Mesendoderm (in vitro differentiated cells): ENCODE data around the gene ITGB2.

ENCODE experiments used
- DNase-seq: peaks from one replicate; pipeline ENCODE4 v3.0.0; 2013
- H2AK5ac ChIP-seq: 2 replicates; pipeline ENCODE4 v1.6.1; 2013; ENCODE audit warnings: low read length, inconsistent platforms
- H2BK120ac ChIP-seq: 2 replicates; pipeline ENCODE4 v1.6.1; 2013; ENCODE audit warnings: low read depth, mild to moderate bottlenecking, low read length, moderate library complexity, mixed read lengths
- H2BK15ac ChIP-seq: replicated peaks from 2 replicates; pipeline ENCODE4 v1.6.1; 2013; ENCODE audit warnings: low read depth, mild to moderate bottlenecking, moderate library complexity
- H2BK5ac ChIP-seq: 2 replicates; pipeline ENCODE4 v1.6.1; 2013; ENCODE audit warnings: low read length, inconsistent platforms
- H3K18ac ChIP-seq: 2 replicates; pipeline ENCODE4 v1.6.1; 2013; ENCODE audit warnings: mild to moderate bottlenecking, low read length, mixed read lengths
- H3K23ac ChIP-seq: one replicate; pipeline ENCODE4 v1.6.1; 2013; ENCODE audit warnings: low read length
- H3K27ac ChIP-seq: 2 replicates; pipeline ENCODE4 v1.5.1; 2013; ENCODE audit warnings: low read depth, mild to moderate bottlenecking, inconsistent platforms, low read length, moderate library complexity
- H3K27me3 ChIP-seq: 2 replicates; pipeline ENCODE4 v1.6.1; 2013; ENCODE audit warnings: low read length, control low read depth, mild to moderate bottlenecking, inconsistent platforms; ENCODE audit not compliant: insufficient read depth, poor library complexity
- H3K36me3 ChIP-seq: 2 replicates; pipeline ENCODE4 v1.6.1; 2013; ENCODE audit warnings: low read length, inconsistent platforms; ENCODE audit not compliant: control insufficient read depth, insufficient read depth
- H3K4ac ChIP-seq: one replicate; pipeline ENCODE4 v1.6.1; 2013; ENCODE audit warnings: low read depth, mild to moderate bottlenecking, low read length, moderate library complexity
- H3K4me1 ChIP-seq: 2 replicates; pipeline ENCODE4 v1.6.1; 2013; ENCODE audit warnings: low read depth, low read length, inconsistent platforms; ENCODE audit not compliant: control insufficient read depth
- H3K4me2 ChIP-seq: 2 replicates; pipeline ENCODE4 v1.6.1; 2013; ENCODE audit warnings: low read length
- H3K4me3 ChIP-seq: 2 replicates; pipeline ENCODE4 v1.5.1; 2013; ENCODE audit warnings: mild to moderate bottlenecking, low read length
- H3K56ac ChIP-seq: one replicate; pipeline ENCODE4 v1.6.1; 2013; ENCODE audit warnings: low read length
- H3K79me1 ChIP-seq: 2 replicates; pipeline ENCODE4 v1.6.1; 2013; ENCODE audit warnings: low read length, inconsistent platforms
- H3K79me2 ChIP-seq: 2 replicates; pipeline ENCODE4 v1.6.1; 2013; ENCODE audit warnings: mild to moderate bottlenecking, low read length; ENCODE audit not compliant: control insufficient read depth, insufficient read depth
- H3K9ac ChIP-seq: 2 replicates; pipeline ENCODE4 v1.6.1; 2013; ENCODE audit warnings: low read length, inconsistent platforms
- H4K5ac ChIP-seq: one replicate; pipeline ENCODE4 v1.6.1; 2013; ENCODE audit warnings: low read length
- H4K8ac ChIP-seq: one replicate; pipeline ENCODE4 v1.6.1; 2013; ENCODE audit warnings: low read depth, mild to moderate bottlenecking, control low read depth, low read length, moderate library complexity
- WGBS: extraction: QIAGEN DNeasy Blood & Tissue Kit; methylation state at CpG from one replicate; pipeline ENCODE4 v1.1.7; 2013; ENCODE audit warnings: low lambda C conversion rate, missing lambda C conversion rate; ENCODE audit not compliant: insufficient coverage; ENCODE audit errors: extremely low coverage; 5-methylcytosine and 5-hydroxymethylcytosine counted together

The ITGB2 gene

DNA sequence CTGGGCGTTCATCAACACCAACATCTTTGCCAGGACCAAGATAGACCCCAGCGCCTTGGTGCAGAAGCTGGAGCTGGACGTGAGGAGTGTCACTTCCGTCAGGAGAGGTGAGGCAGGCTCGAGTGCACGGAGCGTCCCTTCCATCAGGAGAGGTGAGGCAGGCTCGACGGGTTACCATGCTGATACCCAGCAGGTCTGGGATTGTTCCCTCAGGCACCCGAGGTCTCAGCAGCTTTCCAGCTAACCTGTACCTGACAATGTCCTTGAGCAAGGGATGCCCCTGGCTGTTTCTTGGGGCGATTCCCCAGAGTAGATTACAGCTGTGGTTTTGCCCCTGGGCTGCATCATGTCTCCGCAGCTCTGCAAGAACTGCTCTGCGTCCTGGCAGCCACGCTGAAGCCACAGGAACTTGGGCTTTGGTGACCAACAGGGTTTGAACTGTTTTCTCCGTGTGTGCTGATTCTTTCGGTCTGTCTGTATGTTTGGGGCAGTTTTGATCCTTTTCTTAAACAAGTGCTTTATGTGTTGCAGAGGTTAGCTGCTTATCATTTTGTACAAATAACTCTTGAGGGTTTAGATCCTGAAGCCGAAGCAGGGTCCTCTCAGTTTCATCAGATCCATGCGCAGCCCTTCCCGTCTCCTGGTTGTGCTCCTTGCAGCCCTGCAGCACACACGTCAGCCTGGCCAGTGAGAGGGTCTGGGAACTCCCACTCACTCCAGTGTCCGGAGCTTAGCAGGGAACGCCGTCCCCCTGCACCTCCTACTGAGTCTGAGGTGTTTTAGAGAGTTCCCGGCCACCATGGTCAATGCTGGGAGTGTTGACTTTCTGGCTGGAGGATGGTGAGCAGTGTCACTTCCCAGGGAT is 23.2 kb upstream of the ITGB2 start:
- H3K9ac ChIP-seq, result no peak overlapping the region
- no peaks in the 10 kb centered on the region for H3K27me3 ChIP-seq
- no peak overlapping the region for H2BK120ac ChIP-seq
- H2BK5ac ChIP-seq, result no peak overlapping the region
- WGBS, result no CpG with 5 or more reads among the region's 24 CpGs
- no peak overlapping the region for H3K27ac ChIP-seq
- H3K4ac ChIP-seq, result no peak overlapping the region
- H3K18ac ChIP-seq, result no peak overlapping the region
- H3K36me3 ChIP-seq, result peaks cover 11% of the 10 kb centered on the region
- no peak overlapping the region for H4K8ac ChIP-seq
- DNase-seq, result no peak
- H3K79me2 ChIP-seq, result peaks cover 53% of the 10 kb centered on the region
- H3K56ac ChIP-seq, result no peak overlapping the region
- H2BK15ac ChIP-seq, result no peak overlapping the region
- no peak overlapping the region for H4K5ac ChIP-seq
- H3K4me2 ChIP-seq, result no peak overlapping the region
- H3K4me3 ChIP-seq, result no peak overlapping the region
- no peak overlapping the region for H2AK5ac ChIP-seq
- H3K23ac ChIP-seq, result no peak overlapping the region
- peaks cover 31% of the 10 kb centered on the region for H3K79me1 ChIP-seq
- H3K4me1 ChIP-seq, result peaks cover 3% of the 10 kb centered on the region

DNA sequence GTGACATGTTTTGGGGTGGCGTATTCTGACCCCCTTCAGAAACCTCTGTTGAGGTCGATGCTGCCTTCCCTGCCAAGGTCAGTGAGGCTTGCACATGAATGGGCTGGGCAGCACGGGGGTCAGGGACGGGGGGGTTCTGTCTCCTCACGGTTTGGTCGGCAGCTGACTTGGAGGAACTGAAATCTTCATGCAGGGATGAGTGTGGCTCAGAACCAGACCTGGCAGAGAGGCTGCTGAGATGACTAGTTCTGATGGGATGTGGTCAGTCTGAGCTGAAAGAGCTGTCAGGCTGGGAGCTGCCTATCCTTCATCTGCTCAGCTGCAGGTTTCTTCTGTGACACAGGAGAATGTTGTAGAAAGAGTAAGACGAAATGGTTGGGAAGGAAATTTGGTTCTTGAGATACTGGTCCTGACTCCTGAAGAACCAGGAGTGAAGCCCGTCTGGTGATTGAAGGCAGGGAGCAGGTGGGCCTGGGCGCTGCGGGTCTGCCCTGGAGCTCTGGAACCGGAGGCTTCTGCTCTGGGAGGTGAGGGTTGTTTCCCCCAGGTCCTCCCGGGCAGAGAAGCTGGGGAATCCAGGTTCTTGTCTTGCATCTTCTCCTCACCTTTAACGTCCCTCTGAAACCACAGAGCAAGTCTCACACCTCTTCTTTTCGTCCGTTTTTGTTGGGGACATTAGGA is 22.4 kb upstream of the ITGB2 start:
- DNase-seq, result no peak
- H3K27ac ChIP-seq, result no peak overlapping the region
- H3K79me1 ChIP-seq, result peaks cover 31% of the 10 kb centered on the region
- H3K4me3 ChIP-seq, result no peak overlapping the region
- no peak overlapping the region for H2BK120ac ChIP-seq
- no peaks in the 10 kb centered on the region for H3K27me3 ChIP-seq
- H3K4me2 ChIP-seq, result no peak overlapping the region
- H3K79me2 ChIP-seq, result peaks cover 53% of the 10 kb centered on the region
- H2AK5ac ChIP-seq, result no peak overlapping the region
- H4K8ac ChIP-seq, result no peak overlapping the region
- no peak overlapping the region for H3K56ac ChIP-seq
- no peak overlapping the region for H2BK15ac ChIP-seq
- H2BK5ac ChIP-seq, result no peak overlapping the region
- no CpG with 5 or more reads among the region's 15 CpGs for whole genome bisulfite sequencing
- no peak overlapping the region for H3K23ac ChIP-seq
- H3K18ac ChIP-seq, result no peak overlapping the region
- H3K4ac ChIP-seq, result no peak overlapping the region
- H3K9ac ChIP-seq, result no peak overlapping the region
- no peak overlapping the region for H4K5ac ChIP-seq
- H3K36me3 ChIP-seq, result peaks cover 11% of the 10 kb centered on the region
- peaks cover 4% of the 10 kb centered on the region for H3K4me1 ChIP-seq

DNA sequence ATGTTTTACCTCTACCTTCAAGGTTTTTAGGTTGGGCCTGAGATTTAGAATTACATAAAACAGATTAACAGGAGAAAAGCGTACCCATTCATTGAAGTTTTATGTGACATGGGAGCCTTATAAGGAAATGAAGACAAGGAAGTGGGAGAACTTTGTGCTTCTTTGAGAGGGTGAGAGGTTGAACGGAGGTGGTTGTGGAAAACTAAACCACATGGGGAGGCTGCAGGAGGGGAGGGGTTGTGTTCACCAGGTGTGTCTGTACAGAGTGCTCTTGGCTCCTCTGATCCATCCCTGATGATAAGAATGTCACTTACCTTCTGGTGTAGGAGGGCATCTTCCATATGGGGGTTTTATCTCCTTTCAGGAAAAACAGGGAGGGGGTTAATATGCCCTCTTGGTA is 21.9 kb upstream of the ITGB2 start:
- no peak overlapping the region for H4K5ac ChIP-seq
- no peak overlapping the region for H3K9ac ChIP-seq
- no peak overlapping the region for H3K23ac ChIP-seq
- H3K36me3 ChIP-seq, result peaks cover 11% of the 10 kb centered on the region
- no peak overlapping the region for H4K8ac ChIP-seq
- H3K4me1 ChIP-seq, result peaks cover 4% of the 10 kb centered on the region
- peaks cover 52% of the 10 kb centered on the region for H3K79me2 ChIP-seq
- H3K27ac ChIP-seq, result no peak overlapping the region
- H3K18ac ChIP-seq, result no peak overlapping the region
- WGBS, result no CpG with 5 or more reads among the region's 2 CpGs
- no peak overlapping the region for H2BK15ac ChIP-seq
- no peak overlapping the region for H3K4me3 ChIP-seq
- no peak overlapping the region for H2BK5ac ChIP-seq
- no peak overlapping the region for H3K56ac ChIP-seq
- H2AK5ac ChIP-seq, result no peak overlapping the region
- H3K27me3 ChIP-seq, result no peaks in the 10 kb centered on the region
- no peak overlapping the region for H3K4me2 ChIP-seq
- H2BK120ac ChIP-seq, result no peak overlapping the region
- no peak for DNase-seq
- peaks cover 31% of the 10 kb centered on the region for H3K79me1 ChIP-seq
- no peak overlapping the region for H3K4ac ChIP-seq

DNA sequence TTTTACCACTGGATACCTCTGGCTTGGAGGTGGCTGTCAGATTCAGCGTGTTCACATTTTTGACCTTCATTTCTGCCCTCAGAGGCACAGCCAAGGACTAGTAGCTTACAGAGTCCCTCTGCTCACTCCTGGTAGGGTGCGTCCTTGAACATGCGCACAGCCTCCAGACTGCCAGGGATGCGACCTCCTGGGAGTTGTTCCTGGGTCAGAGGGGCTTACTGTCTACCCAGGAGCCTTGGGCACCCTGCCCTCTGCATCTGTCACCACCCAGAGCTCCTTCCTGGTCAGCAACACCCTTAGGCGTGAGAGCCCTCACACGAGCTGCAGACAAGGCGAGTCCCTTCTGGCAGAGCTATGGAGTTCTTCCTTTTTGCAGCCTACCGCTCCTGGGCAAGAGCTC is 20.9 kb upstream of the ITGB2 start:
- Histone ChIP-seq H3K9ac (peak overlapping the region; percentile 18), H3K18ac (no peak overlapping the region), H3K27ac (no peak overlapping the region), H3K23ac (no peak overlapping the region), H2BK5ac (no peak overlapping the region), H3K56ac (peak overlapping the region; percentile 30), H3K4me2 (no peak overlapping the region), H3K79me1 (peaks cover 31% of the 10 kb centered on the region), H4K8ac (no peak overlapping the region), H2BK120ac (no peak overlapping the region), H2AK5ac (no peak overlapping the region), H3K4ac (no peak overlapping the region), H3K79me2 (peaks cover 49% of the 10 kb centered on the region), H2BK15ac (no peak overlapping the region), H3K36me3 (peaks cover 11% of the 10 kb centered on the region), H3K4me3 (no peak overlapping the region), H3K4me1 (peaks cover 4% of the 10 kb centered on the region), H3K27me3 (no peaks in the 10 kb centered on the region), H4K5ac (no peak overlapping the region)
- no peak for DNase-seq
- WGBS, result no CpG with 5 or more reads among the region's 8 CpGs

DNA sequence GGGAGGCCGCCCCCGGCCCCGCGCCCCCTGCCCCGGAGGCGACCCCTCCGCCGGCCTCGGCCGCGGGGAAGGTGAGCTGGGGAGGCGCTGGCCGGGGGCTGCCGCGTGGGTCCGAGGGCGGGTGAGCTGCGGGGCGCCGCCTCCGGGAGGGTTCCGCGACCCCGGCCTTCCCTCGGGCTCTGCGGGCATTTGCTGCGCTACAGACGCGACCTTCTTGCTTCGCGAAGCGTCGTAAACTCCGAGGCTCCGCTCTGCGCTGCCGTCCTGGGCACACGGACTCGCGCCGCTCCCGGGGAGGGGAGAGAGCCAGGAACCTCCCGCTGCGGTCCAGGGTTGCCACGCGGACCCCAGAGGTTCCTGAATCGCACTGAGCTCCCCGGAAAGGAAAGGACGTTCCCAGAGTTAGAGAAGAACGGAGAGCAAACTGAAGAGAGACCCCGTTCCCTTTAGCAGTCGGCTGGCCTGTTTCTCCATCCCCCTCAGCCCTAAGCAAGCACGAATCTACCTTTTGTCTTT is 19.5 kb upstream of the ITGB2 start:
- no peak overlapping the region for H4K5ac ChIP-seq
- peaks cover 28% of the 10 kb centered on the region for H3K79me1 ChIP-seq
- peak overlapping the region; percentile 1 for H3K4ac ChIP-seq

More for the DNA sequence above, 19.5 kb upstream of the ITGB2 start:
- no peak overlapping the region for H2BK120ac ChIP-seq
- peak overlapping the region; percentile 98 for H3K56ac ChIP-seq
- DNase-seq, result no peak
- H3K4me2 ChIP-seq, result peak overlapping the region; percentile 63
- H3K9ac ChIP-seq, result peak overlapping the region; percentile 97
- no peak overlapping the region for H4K8ac ChIP-seq
- H3K23ac ChIP-seq, result peak overlapping the region; percentile 89
- peak overlapping the region; percentile 81 for H3K18ac ChIP-seq
- H2BK5ac ChIP-seq, result no peak overlapping the region
- no peak overlapping the region for H2AK5ac ChIP-seq
- H2BK15ac ChIP-seq, result no peak overlapping the region
- peak overlapping the region; percentile 85 for H3K4me3 ChIP-seq
- peak overlapping the region; percentile 27 for H3K27ac ChIP-seq
- H3K36me3 ChIP-seq, result peaks cover 10% of the 10 kb centered on the region
- peaks cover 4% of the 10 kb centered on the region for H3K4me1 ChIP-seq
- WGBS, result no CpG with 5 or more reads among the region's 53 CpGs
- no peaks in the 10 kb centered on the region for H3K27me3 ChIP-seq
- H3K79me2 ChIP-seq, result peaks cover 46% of the 10 kb centered on the region
